Parathyroid adenoma (tissue), 2 donors: ENCODE measurements around the gene DES.
A peak's percentile ranks its signal among the peaks of the same experiment; 100 is the strongest.

Experiments
- H2AFZ ChIP-seq: fragments of 300-600 bp; sonication (generic); one replicate; pipeline ENCODE4 v1.7.0; 2017; ENCODE audit warnings: antibody characterized with exemption, mild to moderate bottlenecking
- H3K27ac ChIP-seq: fragments of 300-600 bp; sonication (generic); one replicate; pipeline ENCODE4 v1.7.0; 2017
- H3K27me3 ChIP-seq: fragments of 300-600 bp; sonication (generic); one replicate; pipeline ENCODE4 v1.7.0; 2017; ENCODE audit warnings: low read length; ENCODE audit not compliant: control insufficient read depth, insufficient read depth
- H3K36me3 ChIP-seq: fragments of 300-600 bp; sonication (generic); one replicate; pipeline ENCODE4 v1.7.0; 2017; ENCODE audit warnings: low read length; ENCODE audit not compliant: control insufficient read depth, insufficient read depth
- H3K4me1 ChIP-seq: fragments of 300-600 bp; sonication (generic); one replicate; pipeline ENCODE4 v1.7.0; 2017; ENCODE audit warnings: control low read depth
- H3K4me2 ChIP-seq: fragments of 300-600 bp; sonication (generic); one replicate; pipeline ENCODE4 v1.7.0; 2017; ENCODE audit warnings: low read length
- H3K4me3 ChIP-seq: fragments of 300-600 bp; sonication (generic); one replicate; pipeline ENCODE4 v1.7.0; 2017; ENCODE audit warnings: low read depth, low read length
- H3K79me2 ChIP-seq: fragments of 300-600 bp; sonication (generic); one replicate; pipeline ENCODE4 v1.7.0; 2017; ENCODE audit warnings: control low read depth
- H3K9ac ChIP-seq: fragments of 300-600 bp; sonication (generic); one replicate; pipeline ENCODE4 v1.7.0; 2017; ENCODE audit warnings: mild to moderate bottlenecking
- H3K9me3 ChIP-seq: fragments of 300-600 bp; sonication (generic); one replicate; pipeline ENCODE4 v1.7.0; 2017; ENCODE audit warnings: low read length; ENCODE audit not compliant: control insufficient read depth
- CTCF ChIP-seq: fragments of 300-600 bp; sonication (generic); IDR thresholded peaks from one replicate; pipeline ENCODE4 v1.7.0; 2017; ENCODE audit warnings: antibody characterized with exemption, mild to moderate bottlenecking
- donor health status: primary hyperparathyroidism.

The DES gene

DNA sequence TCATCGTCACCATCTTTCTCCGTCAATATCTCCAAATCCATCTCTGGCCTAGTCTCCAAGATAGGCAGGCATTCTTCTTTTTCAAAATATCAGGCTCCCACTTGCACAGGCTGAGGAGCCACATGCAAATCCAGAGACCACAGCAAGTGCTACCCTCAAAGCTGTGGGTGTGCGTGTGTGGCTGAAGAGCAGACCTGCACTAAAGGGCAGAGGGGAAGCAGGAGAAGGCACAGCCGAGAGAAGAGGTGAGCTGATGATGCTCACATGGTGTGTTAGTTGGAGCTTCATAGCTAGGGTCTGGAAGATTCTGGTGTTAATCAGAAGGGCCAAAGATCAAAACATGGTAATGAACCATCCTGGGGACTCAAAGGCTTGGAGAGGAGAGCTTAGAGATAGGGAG lies 20.3 kb downstream of the DES start:
- Histone ChIP-seq H3K9ac (no peak overlapping the region), H3K27me3 (no peaks in the 10 kb centered on the region), H3K4me3 (no peak overlapping the region), H2AFZ (no peak overlapping the region), H3K36me3 (no peaks in the 10 kb centered on the region), H3K4me2 (no peak overlapping the region), H3K4me1 (peaks cover 20% of the 10 kb centered on the region), H3K9me3 (no peaks in the 10 kb centered on the region), H3K27ac (no peak overlapping the region), H3K79me2 (no peaks in the 10 kb centered on the region)
- TF ChIP-seq CTCF = no peak

DNA sequence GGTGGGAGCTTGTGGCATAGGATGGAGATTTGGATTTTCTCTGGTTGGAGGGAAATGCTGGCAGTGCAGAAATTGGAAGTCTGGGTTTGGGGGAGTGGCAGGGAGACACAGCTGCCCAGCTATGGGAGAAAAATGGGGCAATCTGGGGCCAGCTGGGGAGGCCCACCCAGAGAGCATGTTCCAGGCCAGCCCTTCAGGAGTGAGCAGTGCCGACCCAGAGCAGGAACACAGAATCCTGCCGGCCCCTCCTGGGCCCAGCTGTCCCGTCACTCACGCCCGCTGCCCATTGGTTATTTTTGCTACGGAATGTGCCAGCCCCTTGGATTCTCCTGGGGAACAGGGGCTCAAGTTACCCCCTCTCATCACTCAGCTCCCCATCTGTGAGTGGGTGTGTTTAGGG lies 21.3 kb downstream of the DES start:
- Histone ChIP-seq H3K9me3 (no peaks in the 10 kb centered on the region), H3K4me1 (peaks cover 20% of the 10 kb centered on the region), H3K79me2 (no peaks in the 10 kb centered on the region), H3K9ac (no peak overlapping the region), H3K4me3 (no peak overlapping the region), H3K36me3 (no peaks in the 10 kb centered on the region), H2AFZ (no peak overlapping the region), H3K27me3 (no peaks in the 10 kb centered on the region), H3K4me2 (no peak overlapping the region), H3K27ac (no peak overlapping the region)
- no peak for TF ChIP-seq CTCF

- peaks cover 16% of the 10 kb centered on the region for H3K4me1 ChIP-seq
These were observed 22.4 kb downstream of the DES start for GRCh38 chr2:219440388-219441256.

GRCh38 chr2:219441451-219442255 lies 23.5 kb downstream of the DES start:
- Histone ChIP-seq H3K36me3 (no peaks in the 10 kb centered on the region), H3K27me3 (no peaks in the 10 kb centered on the region), H2AFZ (peak overlapping the region; percentile 81), H3K9me3 (no peaks in the 10 kb centered on the region), H3K4me3 (no peak overlapping the region), H3K4me1 (peaks cover 20% of the 10 kb centered on the region), H3K4me2 (peak overlapping the region; percentile 74), H3K27ac (no peak overlapping the region), H3K79me2 (no peaks in the 10 kb centered on the region), H3K9ac (no peak overlapping the region)
- TF ChIP-seq CTCF = no peak

More at GRCh38 chr2:219440388-219441256, 22.4 kb downstream of the DES start:
- Histone ChIP-seq H3K27me3 (no peaks in the 10 kb centered on the region), H3K36me3 (no peaks in the 10 kb centered on the region), H2AFZ (no peak overlapping the region), H3K9me3 (no peaks in the 10 kb centered on the region), H3K27ac (no peak overlapping the region), H3K9ac (no peak overlapping the region), H3K4me2 (no peak overlapping the region), H3K4me3 (no peak overlapping the region), H3K79me2 (no peaks in the 10 kb centered on the region)
- no peak for TF ChIP-seq CTCF
